Fibroblast of lung (primary cell): ENCODE data around the gene LAMA4. TPM values are rescaled to one million over a fixed set of nuclear protein-coding genes. Genes with fewer than 3 reads are reported as not detected.
"Not testable (repeated sequence)": the region's sequence is repeated elsewhere in the genome, so short reads cannot be mapped to it uniquely, and the experiment has no call there.

ENCODE experiments used
- DNase-seq, 2 donors: peaks; one replicate each; pipeline versions ENCODE4 v3.0.0 to v3.0.0-alpha.2; 2010; ENCODE audit warnings: low read depth in 2 of 2
- H2AFZ ChIP-seq: 2 replicates; pipeline ENCODE4 v1.5.1; 2012; ENCODE audit warnings: low read length, control low read depth, inconsistent platforms
- H3K27ac ChIP-seq: 2 replicates; pipeline ENCODE4 v1.5.1; 2011; ENCODE audit warnings: low read length, control low read depth; ENCODE audit not compliant: insufficient read depth
- H3K27me3 ChIP-seq: 2 replicates; pipeline ENCODE4 v1.5.1; 2011; ENCODE audit warnings: mild to moderate bottlenecking, low read length; ENCODE audit not compliant: control insufficient read depth, insufficient read depth
- H3K36me3 ChIP-seq: 2 replicates; pipeline ENCODE4 v1.5.1; 2011; ENCODE audit warnings: low read length; ENCODE audit not compliant: control insufficient read depth, insufficient read depth
- H3K4me1 ChIP-seq: 2 replicates; pipeline ENCODE4 v1.5.1; 2011; ENCODE audit warnings: low read length; ENCODE audit not compliant: control insufficient read depth, insufficient read depth; ENCODE audit errors: extremely low read depth
- H3K4me2 ChIP-seq: 2 replicates; pipeline ENCODE4 v1.5.1; 2011; ENCODE audit warnings: low read length, control low read depth; ENCODE audit not compliant: insufficient read depth; ENCODE audit errors: extremely low read depth
- H3K4me3 ChIP-seq, 4 experiments: fragments of 200-600 bp in 1 of 4; sonication (generic) in 1 of 4; replicated peaks in 1 of 4; 2 replicates each; pipeline ENCODE4 v1.5.1; 2011 to 2016; ENCODE audit warnings: low read length in 4 of 4, low read depth in 3 of 4, mild to moderate bottlenecking in 3 of 4, control low read depth in 2 of 4, inconsistent platforms in 1 of 4, mixed read lengths in 1 of 4; ENCODE audit not compliant: insufficient read depth in 1 of 4; ENCODE audit errors: control extremely low read depth in 1 of 4
- H3K79me2 ChIP-seq: 2 replicates; pipeline ENCODE4 v1.5.1; 2012; ENCODE audit warnings: mild to moderate bottlenecking, low read length, inconsistent platforms; ENCODE audit not compliant: control insufficient read depth, insufficient read depth
- H3K9ac ChIP-seq: 2 replicates; pipeline ENCODE4 v1.5.1; 2011; ENCODE audit warnings: mild to moderate bottlenecking, low read length, control low read depth; ENCODE audit not compliant: insufficient read depth
- H3K9me3 ChIP-seq: 2 replicates; pipeline ENCODE4 v1.5.1; 2012; ENCODE audit warnings: low read depth, low read length; ENCODE audit not compliant: control insufficient read depth, insufficient read depth
- H4K20me1 ChIP-seq: 2 replicates; pipeline ENCODE4 v1.5.1; 2011; ENCODE audit warnings: low read length; ENCODE audit not compliant: control insufficient read depth, insufficient read depth; ENCODE audit errors: extremely low read depth
- EZH2 ChIP-seq: IDR thresholded peaks from 2 replicates; pipeline ENCODE4 v1.5.1; 2012; ENCODE audit warnings: low read length, control low read depth, mild to moderate bottlenecking; ENCODE audit errors: missing control alignments
- polyA plus RNA-seq, 2 donors: library from polyadenylated mRNA; depleted of rRNA in 1 of 2; stranded (reverse) in 1 of 2; unstranded in 1 of 2; fragments of >200 nt; gene quantifications; 2 replicates each; pipeline ENCODE4 v1.2.1, GENCODE V29; 2011 to 2012; ENCODE audit warnings: missing spikeins in 1 of 2
- total RNA-seq: library from RNA; depleted of rRNA; stranded (reverse); fragments of >200 nt; gene quantifications from 2 replicates; pipeline ENCODE4 v1.2.1, GENCODE V29; 2014
- TF ChIP-seq, protein P1 (sequence below), 2 donors: IDR thresholded peaks in 1 of 2; conservative IDR thresholded peaks in 1 of 2; 1 replicate in 1 of 2; 2 replicates in 1 of 2; pipeline ENCODE4 v1.5.1; 2011 to 2012; ENCODE audit warnings: low read length in 2 of 2, control low read depth in 1 of 2, inconsistent platforms in 1 of 2, low read depth in 1 of 2, mild to moderate bottlenecking in 1 of 2

The LAMA4 gene
- total and polyA plus RNA-seq, 2 donors (not counting 1 experiment from before 2014, with no cell fraction given): 636 to 662 TPM

DNA sequence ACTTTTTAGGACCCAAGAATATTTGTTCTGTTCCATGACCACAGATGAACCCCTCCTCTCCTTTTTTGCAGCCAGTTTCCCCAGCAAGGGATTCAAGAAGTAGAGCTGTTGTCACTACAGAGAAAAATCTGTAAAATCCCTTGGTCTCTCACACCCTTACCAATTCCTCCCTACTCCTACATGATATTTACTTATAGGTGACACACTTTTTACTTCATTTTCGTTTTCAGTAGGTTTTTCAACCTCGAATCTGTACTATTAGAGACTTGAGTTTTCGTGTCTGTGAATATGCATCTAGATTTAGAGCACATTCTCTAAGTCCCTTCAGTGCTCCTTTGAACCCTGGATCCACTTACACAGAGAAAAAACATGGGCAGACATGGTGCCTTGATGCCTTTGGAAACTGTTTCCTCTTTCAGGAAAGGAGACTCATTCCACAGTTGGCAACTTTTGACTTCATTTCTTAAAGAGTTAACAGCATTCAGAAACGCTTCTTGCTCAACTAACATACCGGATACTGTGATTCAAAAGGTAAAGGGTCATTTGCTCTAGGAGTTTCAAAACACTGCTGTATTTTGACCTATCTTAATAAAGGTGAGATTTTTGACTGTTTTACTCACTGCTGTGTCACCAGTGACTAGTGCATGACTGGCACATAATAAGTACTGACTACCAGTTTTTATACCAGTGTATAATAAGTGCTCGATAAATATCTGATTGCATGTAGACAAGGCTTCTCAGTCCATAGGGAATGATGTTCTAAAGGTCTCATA is 50.6 kb downstream of the LAMA4 start:
- Histone ChIP-seq H3K4me3 (peak overlapping the region in 1 of 4 experiments; percentile 16), H3K9ac (no peak overlapping the region), H4K20me1 (no peaks in the 10 kb centered on the region), H3K36me3 (peaks cover 13% of the 10 kb centered on the region), H3K9me3 (no peaks in the 10 kb centered on the region), H3K27me3 (no peaks in the 10 kb centered on the region), H3K4me2 (peak overlapping the region; percentile 55), H3K4me1 (peaks cover 35% of the 10 kb centered on the region), H2AFZ (no peak overlapping the region), H3K27ac (peak overlapping the region; percentile 87), H3K79me2 (no peaks in the 10 kb centered on the region)
- TF ChIP-seq, protein P1, sequence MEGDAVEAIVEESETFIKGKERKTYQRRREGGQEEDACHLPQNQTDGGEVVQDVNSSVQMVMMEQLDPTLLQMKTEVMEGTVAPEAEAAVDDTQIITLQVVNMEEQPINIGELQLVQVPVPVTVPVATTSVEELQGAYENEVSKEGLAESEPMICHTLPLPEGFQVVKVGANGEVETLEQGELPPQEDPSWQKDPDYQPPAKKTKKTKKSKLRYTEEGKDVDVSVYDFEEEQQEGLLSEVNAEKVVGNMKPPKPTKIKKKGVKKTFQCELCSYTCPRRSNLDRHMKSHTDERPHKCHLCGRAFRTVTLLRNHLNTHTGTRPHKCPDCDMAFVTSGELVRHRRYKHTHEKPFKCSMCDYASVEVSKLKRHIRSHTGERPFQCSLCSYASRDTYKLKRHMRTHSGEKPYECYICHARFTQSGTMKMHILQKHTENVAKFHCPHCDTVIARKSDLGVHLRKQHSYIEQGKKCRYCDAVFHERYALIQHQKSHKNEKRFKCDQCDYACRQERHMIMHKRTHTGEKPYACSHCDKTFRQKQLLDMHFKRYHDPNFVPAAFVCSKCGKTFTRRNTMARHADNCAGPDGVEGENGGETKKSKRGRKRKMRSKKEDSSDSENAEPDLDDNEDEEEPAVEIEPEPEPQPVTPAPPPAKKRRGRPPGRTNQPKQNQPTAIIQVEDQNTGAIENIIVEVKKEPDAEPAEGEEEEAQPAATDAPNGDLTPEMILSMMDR (conservative IDR thresholded peaks at IDR 0.05 in 1 of 2, IDR thresholded peaks at IDR 0.05 in 1 of 2; ENCODE audit: low read depth in 1 of 2, low read length in 2 of 2): no peak
- TF ChIP-seq EZH2: no peak
- peak; percentile 87 to 90 for DNase-seq

- Histone ChIP-seq H3K27me3 (no peaks in the 10 kb centered on the region), H3K9ac (no peak overlapping the region), H3K4me3 (peak overlapping the region in 1 of 4 experiments; percentile 16), H3K36me3 (peaks cover 13% of the 10 kb centered on the region), H3K9me3 (no peaks in the 10 kb centered on the region), H2AFZ (no peak overlapping the region), H3K79me2 (no peaks in the 10 kb centered on the region), H3K27ac (peak overlapping the region; percentile 87), H3K4me2 (peak overlapping the region; percentile 55), H3K4me1 (peaks cover 35% of the 10 kb centered on the region), H4K20me1 (no peaks in the 10 kb centered on the region)
- TF ChIP-seq, protein P1 (conservative IDR thresholded peaks at IDR 0.05 in 1 of 2, IDR thresholded peaks at IDR 0.05 in 1 of 2; ENCODE audit: low read depth in 1 of 2, low read length in 2 of 2): no peak
- no peak for TF ChIP-seq EZH2
- peak; percentile 51 to 52 for DNase-seq
Measured at GRCh38 chr6:112202639-112203341, 51.6 kb downstream of the LAMA4 start.

GRCh38 chr6:112200185-112200914 is 54.0 kb downstream of the LAMA4 start:
- H4K20me1 ChIP-seq, H3K79me2 ChIP-seq, H3K27ac ChIP-seq, H3K9ac ChIP-seq, H3K27me3 ChIP-seq, DNase-seq, H3K4me2 ChIP-seq, H3K9me3 ChIP-seq, H3K4me3 ChIP-seq, H2AFZ ChIP-seq: not testable (repeated sequence)
- Histone ChIP-seq H3K36me3 (peaks cover 11% of the 10 kb centered on the region), H3K4me1 (peaks cover 23% of the 10 kb centered on the region)
